Activated CD8-positive, alpha-beta T cell treated with anti-CD3 and anti-CD28 coated beads for 36 hours (primary cell): ENCODE data around the gene RPUSD2. TPM values are rescaled to one million over a fixed set of nuclear protein-coding genes. Genes with fewer than 3 reads are reported as not detected.
A peak's percentile ranks its signal among the peaks of the same experiment; 100 is the strongest.

ENCODE experiments used
- ATAC-seq: fragments of 200-7000 bp; cut with Tn5 transposase; one replicate; pipeline ENCODE4 v1.10.0; 2021; ENCODE audit warnings: mild to moderate bottlenecking, moderate library complexity
- CTCF ChIA-PET: fragments of 350-600 bp; sonication (Branson Sonifier 250); formaldehyde crosslinking; loops from one replicate; lab custom pipeline; 2021; ENCODE audit warnings: antibody characterized with exemption; lab: Charles Lee
- POLR2A ChIA-PET: fragments of 350-600 bp; sonication (Branson Sonifier 250); formaldehyde crosslinking; loops from one replicate; lab custom pipeline; 2021; ENCODE audit warnings: antibody characterized with exemption; lab: Charles Lee
- DNase-seq: peaks from one replicate; pipeline ENCODE4 v3.0.0-alpha.2; 2020
- H3K27ac Mint-ChIP-seq: one replicate; pipeline ENCODE4 v1.8.0; 2021; ENCODE audit warnings: mild to moderate bottlenecking, mixed read lengths
- H3K27me3 Mint-ChIP-seq: one replicate; pipeline ENCODE4 v1.8.0; 2021; ENCODE audit warnings: mixed read lengths
- H3K36me3 Mint-ChIP-seq: one replicate; pipeline ENCODE4 v1.8.0; 2021; ENCODE audit warnings: low read depth, mixed read lengths
- H3K4me1 Mint-ChIP-seq: one replicate; pipeline ENCODE4 v1.8.0; 2021; ENCODE audit warnings: low read depth, mixed read lengths
- H3K4me3 Mint-ChIP-seq: one replicate; pipeline ENCODE4 v1.8.0; 2021; ENCODE audit warnings: mild to moderate bottlenecking, moderate library complexity, mixed read lengths
- H3K9me3 Mint-ChIP-seq: one replicate; pipeline ENCODE4 v1.8.0; 2021; ENCODE audit warnings: mixed read lengths
- intact Hi-C: fragments of 100-400 bp; cut with micrococcal nuclease; formaldehyde crosslinking; loops from one replicate; pipeline ENCODE4 v1.10.0; 2022
- total RNA-seq, 2 experiments: library from RNA; stranded (reverse); gene quantifications; one replicate each; pipeline ENCODE4 v1.2.3, GENCODE V29; 2021
- TF ChIP-seq, protein P1 (sequence below): fragments of 200-600 bp; IDR thresholded peaks from one replicate; pipeline ENCODE4 v1.8.0; 2022; ENCODE audit warnings: antibody characterized with exemption, mild to moderate bottlenecking

Gene RPUSD2
- total RNA-seq, 2 experiments from 2014 or later, result 17.2 to 19.0 TPM

- H3K27me3 Mint-ChIP-seq, result peaks cover 5% of the 10 kb centered on the region
- CTCF ChIA-PET, result interaction anchor here (1.5 to 2.5 kb wide), 3 partner anchors 9 to 100 kb away, joined by 3 to 6 read pairs (median 6); partner anchors contain the start of genes RAD51 and RPUSD2
These were observed 25.3 kb downstream of the RPUSD2 start for GRCh38 chr15:40594429-40594836.

GRCh38 chr15:40595219-40595618, 26.1 kb downstream of the RPUSD2 start:
- no peak for DNase-seq
- peaks cover 22% of the 10 kb centered on the region for H3K4me1 Mint-ChIP-seq
- peak overlapping the region; percentile 83 for H3K4me3 Mint-ChIP-seq
- ATAC-seq, result no peak
- TF ChIP-seq, protein P1, sequence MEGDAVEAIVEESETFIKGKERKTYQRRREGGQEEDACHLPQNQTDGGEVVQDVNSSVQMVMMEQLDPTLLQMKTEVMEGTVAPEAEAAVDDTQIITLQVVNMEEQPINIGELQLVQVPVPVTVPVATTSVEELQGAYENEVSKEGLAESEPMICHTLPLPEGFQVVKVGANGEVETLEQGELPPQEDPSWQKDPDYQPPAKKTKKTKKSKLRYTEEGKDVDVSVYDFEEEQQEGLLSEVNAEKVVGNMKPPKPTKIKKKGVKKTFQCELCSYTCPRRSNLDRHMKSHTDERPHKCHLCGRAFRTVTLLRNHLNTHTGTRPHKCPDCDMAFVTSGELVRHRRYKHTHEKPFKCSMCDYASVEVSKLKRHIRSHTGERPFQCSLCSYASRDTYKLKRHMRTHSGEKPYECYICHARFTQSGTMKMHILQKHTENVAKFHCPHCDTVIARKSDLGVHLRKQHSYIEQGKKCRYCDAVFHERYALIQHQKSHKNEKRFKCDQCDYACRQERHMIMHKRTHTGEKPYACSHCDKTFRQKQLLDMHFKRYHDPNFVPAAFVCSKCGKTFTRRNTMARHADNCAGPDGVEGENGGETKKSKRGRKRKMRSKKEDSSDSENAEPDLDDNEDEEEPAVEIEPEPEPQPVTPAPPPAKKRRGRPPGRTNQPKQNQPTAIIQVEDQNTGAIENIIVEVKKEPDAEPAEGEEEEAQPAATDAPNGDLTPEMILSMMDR, result no peak
- peaks cover 5% of the 10 kb centered on the region for H3K27me3 Mint-ChIP-seq
- no peaks in the 10 kb centered on the region for H3K9me3 Mint-ChIP-seq
- H3K36me3 Mint-ChIP-seq, result peaks cover 2% of the 10 kb centered on the region
- no peak overlapping the region for H3K27ac Mint-ChIP-seq
- CTCF ChIA-PET, result interaction anchor here (1.5 to 2.5 kb wide), 3 partner anchors 9 to 99 kb away, joined by 3 to 6 read pairs (median 6); partner anchors contain the start of genes RAD51 and RPUSD2
- POLR2A ChIA-PET, result interaction anchor here (0.6 to 0.8 kb wide), 2 partner anchors 26 to 99 kb away, joined by 3 read pairs; partner anchors contain the start of genes RAD51 and RPUSD2
- intact Hi-C loops, result no loop called here

More at GRCh38 chr15:40594429-40594836, 25.3 kb downstream of the RPUSD2 start:
- TF ChIP-seq, protein P1, result peak; percentile 23
- DNase-seq, result no peak
- Mint-ChIP-seq H3K9me3 (no peaks in the 10 kb centered on the region), H3K4me1 (peaks cover 26% of the 10 kb centered on the region), H3K27ac (peak overlapping the region; percentile 99), H3K4me3 (peak overlapping the region; percentile 83), H3K36me3 (peaks cover 2% of the 10 kb centered on the region)
- intact Hi-C loops, result no loop called here
- peak; percentile 63 for ATAC-seq
- POLR2A ChIA-PET, result interaction anchor here (0.6 to 1.6 kb wide), 4 partner anchors 25 to 30 kb away, joined by 3 to 5 read pairs (median 4); partner anchors contain the start of genes CCDC32 and RPUSD2

DNA sequence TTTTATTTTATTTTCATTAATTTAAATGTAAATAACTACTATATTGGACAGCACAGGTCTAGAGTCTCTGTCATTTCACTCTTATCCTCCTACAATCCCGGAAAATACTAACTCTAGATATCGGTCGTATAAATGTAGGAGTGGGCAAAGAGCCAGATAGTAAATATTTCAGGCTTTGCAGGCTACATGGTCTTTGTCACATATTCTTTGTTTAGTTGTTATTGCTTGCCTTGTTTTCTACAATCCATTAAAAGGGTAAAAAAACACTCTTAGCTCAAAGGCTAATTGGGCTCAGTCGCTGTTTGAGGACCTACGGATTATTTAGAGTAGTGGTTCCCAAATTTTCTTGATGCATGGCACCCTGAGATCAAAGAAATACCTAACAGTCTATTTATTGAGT, 26.7 kb downstream of the RPUSD2 start:
- H3K27me3 Mint-ChIP-seq, result peaks cover 5% of the 10 kb centered on the region
- DNase-seq (no peak), ATAC-seq (no peak)
- no peak overlapping the region for H3K27ac Mint-ChIP-seq
- H3K9me3 Mint-ChIP-seq, result no peaks in the 10 kb centered on the region
- ChIA-PET POLR2A (interaction anchor here (0.8 kb wide), 1 partner anchor 99 kb away, joined by 3 read pairs; the partner anchor contains the start of gene RAD51), CTCF (interaction anchor here (1.5 to 2.2 kb wide), 2 partner anchors 8 to 27 kb away, joined by 3 to 6 read pairs; partner anchors contain the start of gene RPUSD2)
- intact Hi-C loops, result no loop called here
- H3K36me3 Mint-ChIP-seq, result peaks cover 2% of the 10 kb centered on the region
- TF ChIP-seq, protein P1, result no peak
- H3K4me1 Mint-ChIP-seq, result peaks cover 20% of the 10 kb centered on the region
- no peak overlapping the region for H3K4me3 Mint-ChIP-seq

- ATAC-seq (no peak), DNase-seq (no peak)
- intact Hi-C loops, result no loop called here
- POLR2A ChIA-PET, result interaction anchor here (0.7 kb wide), 1 partner anchor 512 kb away, joined by 3 read pairs; no protein-coding TSS in a partner anchor
- Mint-ChIP-seq H3K27me3 (peaks cover 5% of the 10 kb centered on the region), H3K4me3 (no peak overlapping the region), H3K9me3 (no peaks in the 10 kb centered on the region), H3K36me3 (peaks cover 2% of the 10 kb centered on the region), H3K27ac (no peak overlapping the region), H3K4me1 (peaks cover 20% of the 10 kb centered on the region)
- TF ChIP-seq, protein P1, result no peak
- CTCF ChIA-PET, result no interaction called here
These were observed 27.9 kb downstream of the RPUSD2 start for GRCh38 chr15:40597024-40597423.

GRCh38 chr15:40598126-40598525, 29.0 kb downstream of the RPUSD2 start:
- Mint-ChIP-seq H3K4me3 (no peak overlapping the region), H3K36me3 (peaks cover 2% of the 10 kb centered on the region), H3K9me3 (no peaks in the 10 kb centered on the region), H3K27me3 (peaks cover 5% of the 10 kb centered on the region), H3K27ac (no peak overlapping the region), H3K4me1 (peaks cover 14% of the 10 kb centered on the region)
- DNase-seq, result no peak
- TF ChIP-seq, protein P1, result no peak
- ATAC-seq, result no peak
- intact Hi-C loops, result no loop called here
- ChIA-PET CTCF (no interaction called here), POLR2A (no interaction called here)
